Stimulated activated CD8-positive, alpha-beta memory T cell treated with anti-CD3 and anti-CD28 coated beads, Interleukin-2, amount 100 ng/mL, for 48 hours (primary cell): ENCODE measurements around the gene STOM.
"Not testable (repeated sequence)": the region's sequence is repeated elsewhere in the genome, so short reads cannot be mapped to it uniquely, and the experiment has no call there.

Source experiments
- DNase-seq, 2 donors: peaks; one replicate each; pipeline ENCODE4 v3.0.0-alpha.2; 2020; ENCODE audit warnings: low read depth in 2 of 2

STOM gene

GRCh38 chr9:121300283-121301119 lies 69.5 kb downstream of the STOM start:
- DNase-seq, result no peak

- DNase-seq, result peak in 1 of 2 donors; percentile 14
Measured at GRCh38 chr9:121299467-121300282, 70.4 kb downstream of the STOM start.

- DNase-seq, result no peak
Measured at GRCh38 chr9:121298689-121299466, 71.2 kb downstream of the STOM start.

GRCh38 chr9:121298016-121298538 lies 72.0 kb downstream of the STOM start:
- no peak for DNase-seq

GRCh38 chr9:121297389-121297788 lies 72.7 kb downstream of the STOM start:
- no peak for DNase-seq

- DNase-seq, result no peak
Measured at GRCh38 chr9:121296213-121297127, 73.6 kb downstream of the STOM start.

- DNase-seq, result no peak
Measured at GRCh38 chr9:121295662-121296191, 74.3 kb downstream of the STOM start.

- DNase-seq, result no peak
Measured at GRCh38 chr9:121294866-121295661, 75.0 kb downstream of the STOM start.

GRCh38 chr9:121294151-121294743 lies 75.8 kb downstream of the STOM start:
- no peak for DNase-seq

- DNase-seq, result no peak
Measured at GRCh38 chr9:121292801-121293241, 77.2 kb downstream of the STOM start.

- no peak for DNase-seq
Measured at GRCh38 chr9:121292051-121292450, 78.0 kb downstream of the STOM start.

GRCh38 chr9:121291536-121291935 lies 78.5 kb downstream of the STOM start:
- not testable (repeated sequence) for DNase-seq

GRCh38 chr9:121289772-121290370 lies 80.2 kb downstream of the STOM start:
- no peak for DNase-seq

GRCh38 chr9:121289026-121289771 lies 80.9 kb downstream of the STOM start:
- no peak for DNase-seq
